Measurements from ENCODE around the gene NELL1.

The NELL1 gene

GRCh38 chr11:21564833-21565682 lies 895.7 kb downstream of the NELL1 start:
- no peak for DNase-seq (ENCODE audit: low read depth)

GRCh38 chr11:21566521-21567117 lies 897.2 kb downstream of the NELL1 start:
- DNase-seq (ENCODE audit: low read depth) = no peak

GRCh38 chr11:21567645-21568290 lies 898.4 kb downstream of the NELL1 start:
- DNase-seq (ENCODE audit: low read depth) = no peak

DNA sequence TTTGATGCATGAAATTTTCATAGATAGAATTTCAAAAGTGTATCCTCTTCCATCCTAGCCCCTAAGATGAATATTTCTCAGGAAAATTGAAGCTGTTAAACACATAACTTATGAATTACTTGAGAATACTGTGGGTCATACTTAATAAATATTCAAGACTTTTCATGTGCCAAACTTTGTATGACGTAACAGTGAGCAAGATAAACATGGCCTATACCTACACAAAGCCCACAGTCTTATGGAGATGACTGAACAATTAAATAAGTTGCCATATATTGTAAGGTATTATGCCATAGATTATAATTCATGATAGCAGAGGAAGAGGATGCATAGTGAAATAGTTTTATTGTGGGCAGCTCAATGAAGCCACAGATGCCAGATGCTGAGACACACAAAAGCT lies 902.8 kb downstream of the NELL1 start:
- no peak for DNase-seq (ENCODE audit: low read depth)

GRCh38 chr11:21582791-21583190 lies 913.4 kb downstream of the NELL1 start:
- DNase-seq (ENCODE audit: low read depth) = no peak

DNA sequence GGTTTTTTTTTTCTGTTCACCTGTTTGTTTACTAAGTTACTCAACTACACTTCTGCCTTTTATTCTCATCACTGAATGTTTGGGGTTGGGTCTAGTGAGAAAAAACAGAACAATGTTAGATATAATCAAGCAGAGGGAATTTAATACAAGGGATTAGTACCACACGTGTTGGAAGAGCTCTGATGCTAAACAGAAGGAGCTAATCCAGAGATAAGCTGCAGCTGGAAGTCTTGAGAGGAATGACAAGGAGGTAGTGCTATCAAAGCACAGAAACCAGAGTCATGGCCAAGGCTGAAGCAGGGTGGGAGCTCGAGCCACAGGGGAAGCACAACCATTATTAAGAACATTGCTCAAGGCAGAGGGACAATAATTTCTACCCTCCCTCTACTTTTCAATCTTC lies 919.4 kb downstream of the NELL1 start:
- no peak for DNase-seq (ENCODE audit: low read depth)

GRCh38 chr11:21602699-21603098 lies 933.3 kb downstream of the NELL1 start:
- no peak for DNase-seq (ENCODE audit: low read depth)

GRCh38 chr11:21603886-21604285 lies 934.5 kb downstream of the NELL1 start:
- DNase-seq (ENCODE audit: low read depth) = no peak

DNA sequence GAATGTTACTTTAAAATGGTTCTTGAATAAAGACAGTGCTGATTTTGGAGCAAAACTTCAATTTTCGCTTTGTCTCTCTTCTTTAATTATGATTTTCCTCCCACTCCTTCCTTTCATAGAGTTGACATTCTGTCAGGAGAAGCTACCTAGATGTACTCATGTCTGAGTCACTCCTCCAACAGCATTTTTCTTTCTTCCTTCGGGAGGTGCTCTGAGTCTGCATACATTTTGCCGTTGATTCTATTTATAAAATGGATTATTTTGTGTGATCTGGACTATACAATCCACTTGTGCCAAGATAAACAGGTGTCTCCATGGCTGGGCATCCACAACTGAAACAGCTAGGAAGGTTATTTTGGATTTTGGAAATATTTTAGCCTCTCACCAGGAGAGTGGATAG lies 935.2 kb downstream of the NELL1 start:
- no peak for DNase-seq (ENCODE audit: low read depth)

DNA sequence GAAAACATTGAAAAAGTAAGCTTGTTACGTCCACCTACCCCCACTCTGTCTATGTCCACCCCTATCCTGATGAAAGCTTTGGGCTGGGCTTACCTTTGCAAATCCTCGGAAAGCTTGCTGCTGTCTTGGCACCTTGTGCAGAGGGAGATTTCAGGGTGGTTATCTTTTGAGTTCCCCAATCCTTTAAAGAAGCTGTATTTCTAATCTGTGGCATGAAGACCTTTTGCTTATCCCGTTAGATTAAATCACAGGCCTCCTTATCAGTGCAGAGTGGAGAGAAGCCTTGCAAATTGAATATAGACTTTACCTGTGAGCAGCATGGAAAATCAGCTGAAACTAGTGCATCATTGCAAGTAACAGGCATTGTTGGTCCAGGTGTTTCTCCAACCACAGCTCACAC lies 942.9 kb downstream of the NELL1 start:
- DNase-seq (ENCODE audit: low read depth) = no peak

- no peak for DNase-seq (ENCODE audit: low read depth)
Observed at GRCh38 chr11:21614961-21615360, 945.6 kb downstream of the NELL1 start.

- no peak for DNase-seq (ENCODE audit: low read depth)
Observed at GRCh38 chr11:21615955-21616371, 946.6 kb downstream of the NELL1 start.

DNA sequence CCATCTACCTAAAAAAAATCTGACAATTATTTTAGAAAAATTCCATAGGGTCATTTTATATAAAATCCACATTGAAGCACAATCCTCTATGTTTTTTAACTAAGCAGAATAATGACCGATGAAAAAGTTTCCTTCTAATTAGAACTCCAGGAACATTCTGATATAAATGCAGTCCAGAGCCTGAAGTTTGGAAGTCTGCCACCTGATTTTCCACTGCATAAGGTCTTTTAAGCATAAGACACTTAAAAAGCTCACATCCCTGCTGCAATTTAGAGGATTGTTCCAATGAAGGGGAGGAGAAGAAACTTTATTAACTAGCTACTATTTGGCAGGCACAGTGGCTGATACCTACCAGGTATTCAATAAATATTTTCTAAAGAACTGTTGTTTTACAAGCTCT lies 953.2 kb downstream of the NELL1 start:
- no peak for DNase-seq (ENCODE audit: low read depth)

GRCh38 chr11:21622995-21623394 lies 953.6 kb downstream of the NELL1 start:
- no peak for DNase-seq (ENCODE audit: low read depth)

All from fibroblast of gingiva (primary cell).